B cell (primary cell): Measurements from ENCODE around the gene SLC30A1. TPM values are rescaled to one million over a fixed set of nuclear protein-coding genes. Genes with fewer than 3 reads are reported as not detected.

Experiments
- ATAC-seq: fragments of 200-7000 bp; cut with Tn5 transposase; one replicate; pipeline ENCODE4 v1.10.0; 2021; ENCODE audit warnings: low read depth, mild to moderate bottlenecking, moderate number of reproducible peaks, moderate library complexity
- CTCF ChIA-PET: fragments of 350-600 bp; sonication (Branson Sonifier 250); formaldehyde crosslinking; loops from one replicate; lab custom pipeline; 2021; ENCODE audit warnings: antibody characterized with exemption, inconsistent platforms; lab: Charles Lee
- POLR2A ChIA-PET: fragments of 350-600 bp; sonication (Branson Sonifier 250); formaldehyde crosslinking; loops from one replicate; lab custom pipeline; 2021; ENCODE audit warnings: antibody characterized with exemption; lab: Charles Lee
- DNase-seq: peaks from one replicate; pipeline ENCODE4 v3.0.0; 2013
- H2AFZ ChIP-seq: 2 replicates; pipeline ENCODE4 v1.6.1; 2012; ENCODE audit warnings: mild to moderate bottlenecking, low read depth, low read length; ENCODE audit not compliant: insufficient read depth, poor library complexity, severe bottlenecking
- H3K27ac ChIP-seq, 2 donors: 1 replicate in 1 of 2; 2 replicates in 1 of 2; pipeline ENCODE4 v1.5.1; 2012 to 2013; ENCODE audit warnings: low read length in 2 of 2, mild to moderate bottlenecking in 2 of 2, moderate library complexity in 1 of 2
- H3K27me3 ChIP-seq, 4 experiments: fragments of 200-600 bp in 1 of 4; sonication (generic) in 1 of 4; replicated peaks in 1 of 4; 1 replicate in 2 of 4; 2 replicates in 2 of 4; pipeline versions ENCODE4 v1.6.1 to v1.7.0; 2013 to 2016; ENCODE audit warnings: low read length in 3 of 4, mild to moderate bottlenecking in 2 of 4, mixed read lengths in 1 of 4, moderate library complexity in 1 of 4; ENCODE audit not compliant: insufficient read depth in 4 of 4, control insufficient read depth in 3 of 4; ENCODE audit errors: control extremely low read depth in 1 of 4
- H3K36me3 ChIP-seq, 2 experiments: replicated peaks in 1 of 2; 1 replicate in 1 of 2; 2 replicates in 1 of 2; pipeline versions ENCODE4 v1.6.1 to v1.7.1; 2013; ENCODE audit warnings: low read length in 1 of 2; ENCODE audit not compliant: insufficient read depth in 2 of 2, control insufficient read depth in 1 of 2; ENCODE audit errors: control extremely low read depth in 1 of 2, extremely low read depth in 1 of 2
- H3K4me1 ChIP-seq, 2 donors: fragments of 200-600 bp in 1 of 2; sonication (generic) in 1 of 2; 1 replicate in 1 of 2; 2 replicates in 1 of 2; pipeline versions ENCODE4 v1.5.1 to v1.6.1; 2013 to 2017; ENCODE audit warnings: low read length in 2 of 2; ENCODE audit not compliant: control insufficient read depth in 2 of 2, insufficient read depth in 2 of 2
- H3K4me2 ChIP-seq: replicated peaks from 2 replicates; pipeline ENCODE3; 2012; ENCODE audit warnings: mild to moderate bottlenecking, low read depth, low read length; ENCODE audit not compliant: poor library complexity, severe bottlenecking
- H3K4me3 ChIP-seq, 5 experiments: fragments of 200-600 bp in 1 of 5; sonication (generic) in 1 of 5; 1 replicate in 3 of 5; 2 replicates in 2 of 5; pipeline versions ENCODE4 v1.5.1 to v1.7.0; 2011 to 2016; ENCODE audit warnings: low read length in 4 of 5, mild to moderate bottlenecking in 4 of 5, low read depth in 2 of 5, control low read depth in 1 of 5, moderate library complexity in 1 of 5; ENCODE audit not compliant: insufficient read depth in 1 of 5; ENCODE audit errors: control extremely low read depth in 1 of 5, extremely low read depth in 1 of 5
- H3K79me2 ChIP-seq: fragments of 200-600 bp; sonication (generic); one replicate; pipeline ENCODE4 v1.6.0; 2016; ENCODE audit warnings: low read length; ENCODE audit not compliant: control insufficient read depth, insufficient read depth
- H3K9ac ChIP-seq: fragments of 200-600 bp; sonication (generic); 2 replicates; pipeline ENCODE4 v1.6.1; 2017; ENCODE audit warnings: mild to moderate bottlenecking, low read length, moderate library complexity
- H3K9me3 ChIP-seq, 3 donors: one replicate each; pipeline versions ENCODE4 v1.6.1 to v1.7.1; 2013; ENCODE audit warnings: low read length in 2 of 3; ENCODE audit not compliant: control insufficient read depth in 2 of 3, insufficient read depth in 1 of 3; ENCODE audit errors: control extremely low read depth in 1 of 3
- H4K20me1 ChIP-seq: 2 replicates; pipeline ENCODE4 v1.6.0; 2012; ENCODE audit warnings: mild to moderate bottlenecking, low read length; ENCODE audit not compliant: insufficient read depth, control insufficient read depth, poor library complexity, severe bottlenecking
- H3K27ac Mint-ChIP-seq: one replicate; pipeline ENCODE4 v1.8.0; 2021; ENCODE audit warnings: mixed read lengths
- H3K27me3 Mint-ChIP-seq: one replicate; pipeline ENCODE4 v1.8.0; 2021; ENCODE audit warnings: mixed read lengths
- H3K4me1 Mint-ChIP-seq: one replicate; pipeline ENCODE4 v1.8.0; 2021; ENCODE audit warnings: mixed read lengths
- H3K4me3 Mint-ChIP-seq: one replicate; pipeline ENCODE4 v1.8.0; 2021; ENCODE audit warnings: mixed read lengths
- H3K9me3 Mint-ChIP-seq: one replicate; pipeline ENCODE4 v1.8.0; 2022; ENCODE audit warnings: mixed read lengths; ENCODE audit not compliant: insufficient read depth
- CTCF ChIP-seq: fragments of 200-600 bp; IDR thresholded peaks from one replicate; pipeline ENCODE4 v1.8.0; 2022; ENCODE audit warnings: antibody characterized with exemption, mild to moderate bottlenecking
- EZH2 ChIP-seq: IDR thresholded peaks from 2 replicates; pipeline ENCODE4 v1.6.1; 2012; ENCODE audit warnings: borderline replicate concordance, low read depth, mild to moderate bottlenecking, moderate library complexity, low read length; ENCODE audit not compliant: insufficient read depth, poor library complexity, severe bottlenecking
- WGBS: methylation state at CpG from one replicate; pipeline ENCODE4 v1.1.5; 2013; ENCODE audit warnings: missing lambda C conversion rate; ENCODE audit not compliant: insufficient coverage; 5-methylcytosine and 5-hydroxymethylcytosine counted together
- intact Hi-C: fragments of 100-400 bp; cut with micrococcal nuclease; formaldehyde crosslinking; loops from one replicate; pipeline ENCODE4 v1.10.0; 2022
- polyA plus RNA-seq: library from polyadenylated mRNA; depleted of rRNA; stranded (reverse); fragments of >200 nt; gene quantifications from 2 replicates; pipeline ENCODE4 v1.2.3, GENCODE V29; 2012
- total RNA-seq, 2 donors: library from RNA; stranded (reverse); fragments of 120-200 nt in 1 of 2; gene quantifications; 1 replicate in 1 of 2; 2 replicates in 1 of 2; pipeline versions ENCODE4 v1.2.3 to v1.2.4, GENCODE V29; 2013 to 2022

The SLC30A1 gene
- total and polyA plus RNA-seq, 2 donors (not counting 1 experiment from before 2014, with no cell fraction given): 1.7 to 12.2 TPM

- Histone ChIP-seq H3K9ac (no peak overlapping the region), H3K27ac (no peak overlapping the region), H3K79me2 (peaks cover 5% of the 10 kb centered on the region), H3K36me3 (no peaks in the 10 kb centered on the region), H2AFZ (no peak overlapping the region), H3K9me3 (no peaks in the 10 kb centered on the region), H4K20me1 (no peaks in the 10 kb centered on the region), H3K4me3 (no peak overlapping the region), H3K4me1 (no peaks in the 10 kb centered on the region), H3K27me3 (peaks cover 0 to 4% (median 0%) of the 10 kb centered on the region in 4 experiments), H3K4me2 (no peak overlapping the region)
- Mint-ChIP-seq H3K4me3 (no peak overlapping the region), H3K27me3 (peaks cover 9% of the 10 kb centered on the region), H3K9me3 (no peaks in the 10 kb centered on the region), H3K4me1 (peaks cover 7% of the 10 kb centered on the region), H3K27ac (no peak overlapping the region)
- no peak for ATAC-seq
- no peak for TF ChIP-seq EZH2
- no peak for TF ChIP-seq CTCF
- CTCF ChIA-PET: interaction anchor here (1.0 kb wide), 1 partner anchor 59 kb away, joined by 3 read pairs; no protein-coding TSS in a partner anchor
- intact Hi-C loops: no loop called here
- POLR2A ChIA-PET: no interaction called here
- WGBS: no CpG with 5 or more reads among the region's 5 CpGs
- no peak for DNase-seq
Measured at GRCh38 chr1:211566431-211567025, 12.4 kb downstream of the SLC30A1 start.

- Histone ChIP-seq H3K9ac (no peak overlapping the region), H3K36me3 (no peaks in the 10 kb centered on the region), H3K4me3 (no peak overlapping the region), H3K27me3 (peaks cover 0 to 4% (median 0%) of the 10 kb centered on the region in 4 experiments), H3K9me3 (no peaks in the 10 kb centered on the region), H3K79me2 (no peaks in the 10 kb centered on the region), H3K27ac (no peak overlapping the region), H3K4me1 (no peaks in the 10 kb centered on the region), H4K20me1 (no peaks in the 10 kb centered on the region), H2AFZ (no peak overlapping the region), H3K4me2 (no peak overlapping the region)
- no peaks in the 10 kb centered on the region for H3K9me3 Mint-ChIP-seq
- no peak overlapping the region for H3K27ac Mint-ChIP-seq
- H3K4me3 Mint-ChIP-seq: no peak overlapping the region
- TF ChIP-seq EZH2 (no peak), CTCF (no peak)
- intact Hi-C loops: no loop called here
- WGBS: no CpG with 5 or more reads among the region's 3 CpGs
- peaks cover 9% of the 10 kb centered on the region for H3K27me3 Mint-ChIP-seq
- ChIA-PET POLR2A (no interaction called here), CTCF (no interaction called here)
- no peaks in the 10 kb centered on the region for H3K4me1 Mint-ChIP-seq
- ATAC-seq (no peak), DNase-seq (no peak)
Measured at GRCh38 chr1:211564084-211564483, 14.9 kb downstream of the SLC30A1 start.
